Inferior parietal cortex (tissue), 1 donor: Measurements from ENCODE around the gene PPP2R2C.

Source experiments
- DNase-seq: peaks from one replicate; pipeline ENCODE4 v3.0.0-alpha.2; 2016; ENCODE audit errors: extremely low spot score

Gene PPP2R2C

GRCh38 chr4:6367371-6367851, 105.0 kb downstream of the PPP2R2C start:
- DNase-seq, result no peak

- no peak for DNase-seq
Measured at GRCh38 chr4:6366581-6366980, 105.8 kb downstream of the PPP2R2C start.

GRCh38 chr4:6365545-6366086, 106.8 kb downstream of the PPP2R2C start:
- no peak for DNase-seq

DNA sequence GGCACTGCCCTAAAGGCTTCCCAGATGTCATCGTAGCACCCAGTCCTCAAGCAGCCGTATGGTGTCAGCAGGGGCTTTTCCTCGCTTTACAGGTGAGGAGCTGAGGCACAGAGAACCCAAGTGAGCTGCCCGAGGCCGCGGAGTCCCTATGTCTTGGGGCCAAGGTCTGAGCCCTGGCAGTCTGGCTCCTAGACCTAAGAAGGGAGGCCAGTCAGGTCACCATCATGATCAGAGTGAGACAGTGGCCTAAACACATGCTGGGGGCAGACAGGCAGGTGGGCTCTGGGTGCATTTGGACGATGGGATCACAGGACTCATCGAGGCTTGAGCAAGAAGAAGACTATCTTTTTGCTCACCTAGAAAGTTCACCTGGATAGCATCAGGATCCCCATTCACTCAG, 107.8 kb downstream of the PPP2R2C start:
- no peak for DNase-seq

DNA sequence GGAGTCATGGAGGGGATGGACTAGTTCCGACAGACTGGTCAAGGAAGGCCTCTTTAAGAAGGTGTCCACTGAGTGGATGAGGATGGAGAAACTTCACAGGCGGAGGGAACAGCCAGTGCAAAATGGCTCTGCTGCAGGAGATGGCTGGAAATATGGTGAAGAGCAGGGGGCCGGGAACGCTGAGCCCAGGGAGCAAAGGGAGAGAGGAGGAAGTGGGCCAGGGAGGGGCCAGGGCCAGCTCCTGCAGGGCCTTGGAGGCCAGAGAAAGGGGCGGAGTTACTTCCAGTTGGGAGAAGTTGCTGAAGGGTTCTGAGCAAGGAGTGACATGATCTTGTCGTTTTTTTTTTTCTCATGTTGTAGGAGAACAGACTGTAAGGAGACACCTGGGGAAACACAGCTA, 108.3 kb downstream of the PPP2R2C start:
- no peak for DNase-seq

GRCh38 chr4:6362896-6363295, 109.5 kb downstream of the PPP2R2C start:
- no peak for DNase-seq

- DNase-seq, result no peak
Measured at GRCh38 chr4:6362243-6362885, 110.0 kb downstream of the PPP2R2C start.

DNA sequence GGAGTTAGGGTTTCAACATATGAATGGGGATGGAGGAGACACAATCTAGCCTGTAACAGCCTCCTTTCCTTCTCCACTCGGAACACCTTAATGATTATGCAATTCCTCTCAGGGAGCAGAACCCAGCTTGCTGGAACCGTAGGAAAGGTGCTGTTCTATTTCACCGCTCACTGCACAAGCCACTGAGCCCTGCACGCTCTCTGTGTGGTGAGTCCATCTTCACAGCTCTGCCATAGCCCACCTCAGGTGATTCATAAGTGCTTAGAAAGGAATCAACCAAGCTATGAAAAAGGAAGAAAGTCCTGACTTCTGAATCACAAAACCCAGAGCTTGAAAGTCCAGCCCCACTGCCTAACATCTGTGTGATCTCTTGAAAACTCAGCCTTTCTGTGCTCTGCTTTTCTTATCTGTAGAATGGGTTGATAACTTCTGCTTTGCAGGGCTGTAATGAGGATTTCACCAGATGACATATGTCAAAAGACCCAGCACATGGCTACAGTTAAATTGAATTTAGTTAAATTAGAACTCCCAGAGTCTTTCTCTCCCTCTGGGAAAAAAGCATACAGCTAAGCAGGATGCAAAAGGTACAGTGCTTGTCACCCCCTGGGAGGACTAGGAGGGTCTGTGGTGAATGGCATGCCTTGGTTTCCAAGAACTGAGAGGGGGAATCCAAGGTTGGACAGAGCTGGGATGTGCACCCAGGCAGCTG, 111.2 kb downstream of the PPP2R2C start:
- DNase-seq, result no peak

DNA sequence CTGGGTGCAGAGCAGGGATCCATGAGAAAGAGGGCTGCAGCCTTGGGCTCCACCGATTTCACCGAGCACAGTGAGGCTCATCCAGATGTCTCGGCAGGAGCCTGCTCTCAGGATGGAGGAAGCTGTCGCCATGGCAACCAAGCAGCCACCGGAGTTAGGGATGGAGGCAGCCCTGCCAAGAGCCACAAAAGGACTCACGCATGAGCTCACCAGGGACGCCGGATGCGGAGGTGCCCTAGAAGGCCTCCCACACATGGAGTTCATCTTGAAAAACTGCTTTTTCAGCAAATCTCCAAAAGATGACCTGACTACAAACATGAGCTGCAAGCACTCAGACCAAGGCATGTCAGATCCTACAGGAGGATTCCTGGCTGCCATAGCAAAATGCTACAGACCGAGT, 112.0 kb downstream of the PPP2R2C start:
- DNase-seq, result peak; percentile 68

GRCh38 chr4:6359536-6360308, 112.7 kb downstream of the PPP2R2C start:
- DNase-seq, result no peak

- no peak for DNase-seq
Measured at GRCh38 chr4:6357476-6357875, 114.9 kb downstream of the PPP2R2C start.

- DNase-seq, result no peak
Measured at GRCh38 chr4:6356076-6356560, 116.3 kb downstream of the PPP2R2C start.

DNA sequence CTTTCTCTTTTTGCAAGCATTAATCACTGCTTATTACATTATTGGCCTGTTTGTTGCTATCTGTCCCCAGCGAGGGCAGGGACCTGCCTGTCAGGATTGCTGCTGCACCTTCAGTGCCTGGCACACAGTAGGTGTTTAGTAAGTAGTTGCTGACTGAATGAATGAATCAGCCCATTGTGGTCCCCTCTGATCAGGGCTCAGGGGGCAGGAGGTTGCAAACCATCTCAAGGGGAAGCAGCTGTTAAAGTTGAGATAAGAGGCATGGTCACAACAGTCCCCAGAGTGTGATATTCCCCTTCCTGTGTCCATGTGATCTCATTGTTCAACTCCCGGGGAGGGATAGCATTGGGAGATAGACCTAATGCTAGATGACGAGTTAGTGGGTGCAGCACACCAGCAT, 117.4 kb downstream of the PPP2R2C start:
- no peak for DNase-seq

DNA sequence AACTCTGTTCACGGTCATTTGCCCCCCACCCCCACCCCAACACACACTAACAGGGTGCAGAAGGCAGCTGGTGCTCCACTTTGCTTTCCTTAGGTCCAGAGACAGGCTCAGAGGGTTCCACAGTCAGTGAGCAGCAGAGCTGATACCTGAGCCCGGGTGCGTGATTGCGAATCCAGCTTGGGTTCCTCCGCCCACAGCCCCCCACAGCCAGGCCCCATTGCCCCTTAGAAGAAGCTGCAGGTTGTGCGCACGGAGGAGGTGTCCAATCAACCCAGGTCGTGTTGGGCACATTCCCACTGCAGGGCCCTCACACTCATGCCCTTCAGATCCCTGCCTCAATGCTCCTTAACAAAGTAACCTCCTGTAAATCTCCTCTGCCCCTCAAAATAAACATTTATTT, 117.8 kb downstream of the PPP2R2C start:
- no peak for DNase-seq

DNA sequence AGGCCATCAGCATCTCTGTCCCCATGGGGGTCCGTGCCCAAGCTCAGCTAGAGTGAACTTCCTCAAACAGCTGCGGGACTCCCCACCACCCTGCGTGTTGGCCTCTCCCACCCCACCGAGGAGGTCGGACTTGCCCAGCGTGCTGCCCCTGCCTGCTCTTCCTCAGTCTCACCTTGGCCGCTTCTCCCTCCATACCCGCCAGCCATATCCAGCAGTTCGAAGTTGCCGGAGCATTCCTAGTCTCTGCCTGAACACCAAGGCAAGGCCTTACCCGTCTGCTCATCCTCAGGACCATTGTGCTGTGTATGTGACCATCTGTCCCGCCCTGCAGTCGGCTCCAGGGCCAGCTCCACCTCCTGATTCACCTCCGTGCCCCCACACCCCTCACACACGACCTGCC, 118.3 kb downstream of the PPP2R2C start:
- no peak for DNase-seq

DNA sequence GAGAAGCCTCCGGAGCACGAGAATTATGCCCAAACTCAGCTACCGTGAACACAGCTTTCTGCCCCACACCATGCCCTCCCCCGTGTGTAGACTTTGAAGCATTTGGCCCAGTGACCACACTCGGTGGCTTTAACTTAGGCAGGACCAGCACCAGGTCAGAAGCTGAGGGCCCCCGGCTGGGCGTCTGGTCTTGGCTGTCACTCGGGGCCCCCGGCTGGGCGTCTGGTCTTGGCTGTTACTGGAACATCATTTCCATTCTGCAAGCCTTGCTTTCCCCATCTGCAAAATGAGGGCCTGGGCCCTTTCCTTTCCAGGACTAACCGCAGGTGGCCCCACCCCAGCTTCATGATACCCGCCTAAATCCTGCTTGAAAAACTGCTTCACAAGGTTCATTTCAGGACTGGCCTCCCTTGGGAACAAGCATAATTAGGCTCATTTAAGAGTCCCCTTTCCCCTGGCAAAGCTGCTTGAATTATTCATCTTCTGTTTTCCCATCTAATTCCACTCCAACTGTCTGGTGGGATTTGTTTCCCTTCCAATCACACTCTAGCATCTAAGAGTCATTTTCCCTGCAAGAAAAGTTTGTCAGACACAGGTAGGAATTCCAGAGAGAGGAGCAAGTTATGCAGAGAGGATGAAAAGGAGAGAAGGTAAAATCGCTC, 120.3 kb downstream of the PPP2R2C start:
- DNase-seq, result no peak

DNA sequence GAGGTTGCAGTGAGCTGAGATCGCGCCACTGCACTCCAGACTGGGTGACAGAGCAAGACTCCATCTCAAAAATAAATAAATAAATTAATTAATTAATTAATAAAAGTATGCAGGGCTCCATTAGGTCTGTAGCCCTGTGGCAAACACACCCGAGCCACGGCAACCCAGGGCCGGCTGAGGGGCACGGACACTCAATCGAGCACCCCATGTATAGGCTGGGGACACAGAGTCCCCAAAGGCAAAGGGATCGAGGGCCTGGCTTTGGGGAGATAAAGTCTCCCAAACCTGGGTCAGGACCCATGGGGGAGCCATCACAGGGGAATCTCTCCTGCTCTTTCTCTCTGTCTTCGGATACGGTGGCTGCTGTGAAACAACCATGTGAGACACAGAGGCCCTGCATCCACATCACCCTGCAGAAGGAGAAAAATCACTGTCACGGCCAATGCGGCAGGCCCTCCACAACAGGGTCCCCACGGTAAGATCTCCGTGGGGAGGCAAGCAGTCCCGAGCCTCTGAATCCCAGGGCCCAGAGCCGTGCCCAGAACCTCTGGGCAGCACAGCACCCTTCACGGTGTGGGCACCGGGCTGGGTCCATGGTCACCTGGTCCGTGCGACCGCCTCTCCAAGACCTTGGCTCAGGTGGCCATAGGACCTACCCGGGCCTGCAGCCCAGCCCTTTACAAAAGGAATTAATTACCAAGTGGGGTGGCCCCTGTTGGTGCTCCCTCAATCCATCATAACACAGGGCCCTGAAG, 121.0 kb downstream of the PPP2R2C start:
- no peak for DNase-seq

DNA sequence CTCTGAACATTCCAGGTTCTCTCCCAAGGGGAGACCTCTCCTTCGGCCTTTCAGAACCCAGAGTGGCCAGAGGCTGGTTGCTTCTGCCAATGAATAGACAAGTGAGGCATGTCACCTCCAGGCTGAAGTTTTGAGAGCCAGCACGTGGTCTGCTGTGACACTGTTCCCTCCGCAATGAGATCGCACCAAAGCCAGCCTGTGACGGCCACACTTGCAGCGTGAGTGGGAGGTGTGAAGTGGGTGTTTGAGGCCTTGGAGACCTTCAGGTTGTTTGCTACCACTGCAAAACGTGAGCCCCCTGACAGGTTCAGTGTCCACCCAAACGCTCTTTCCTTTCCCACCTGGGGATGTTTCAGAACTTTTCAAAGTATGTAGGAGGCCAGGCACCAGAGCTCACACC, 121.8 kb downstream of the PPP2R2C start:
- no peak for DNase-seq

GRCh38 chr4:6349896-6350603, 122.4 kb downstream of the PPP2R2C start:
- no peak for DNase-seq

DNA sequence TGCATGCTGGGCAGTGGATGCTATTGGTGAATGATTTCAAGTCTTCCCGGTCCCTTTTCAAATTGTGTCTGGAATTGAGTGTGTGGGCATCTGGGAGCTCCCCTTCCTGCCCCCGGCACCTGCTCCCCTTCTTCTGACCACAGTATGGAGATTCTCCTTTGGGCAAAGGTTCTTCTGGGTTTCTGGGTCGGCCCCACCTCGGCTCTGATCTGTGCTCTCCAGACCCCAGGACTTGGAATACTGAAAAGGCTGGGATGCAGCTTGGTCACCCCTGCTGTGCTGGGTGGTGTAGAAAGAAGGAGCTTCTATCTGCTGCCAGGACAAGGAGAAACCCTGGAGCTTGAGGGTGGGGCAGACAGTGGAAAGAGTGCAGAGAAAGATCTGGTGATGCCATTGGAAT, 124.0 kb downstream of the PPP2R2C start:
- no peak for DNase-seq
